H1 (cell line): ENCODE measurements around the gene RTN4. TPM values are rescaled to one million over a fixed set of nuclear protein-coding genes. Genes with fewer than 3 reads are reported as not detected.

Source experiments
- CTCF ChIA-PET: fragments of 300-600 bp; sonication (Branson Sonifier 250); formaldehyde crosslinking; loops from one replicate; lab custom pipeline; 2021; ENCODE audit not compliant: partially characterized antibody; lab: Charles Lee
- POLR2A ChIA-PET: fragments of 300-600 bp; sonication (Branson Sonifier 250); formaldehyde crosslinking; loops from one replicate; lab custom pipeline; 2021; ENCODE audit warnings: inconsistent platforms; ENCODE audit not compliant: partially characterized antibody; lab: Charles Lee
- DNase-seq, 2 experiments: peaks; one replicate each; pipeline versions ENCODE4 v3.0.0 to v3.0.0-alpha.2; 2010 to 2022; ENCODE audit warnings: low spot score in 2 of 2, low read depth in 1 of 2, mixed read lengths in 1 of 2
- FAIRE-seq: peaks from 2 replicates; lab custom pipeline; 2011; peaks lifted over from hg19 to GRCh38; lab: Jason Lieb, UNC
- H2AFZ ChIP-seq: 2 replicates; pipeline ENCODE4 v1.8.1; 2012; ENCODE audit warnings: low read length, inconsistent platforms
- H2AK5ac ChIP-seq: 2 replicates; pipeline ENCODE4 v1.6.1; 2013; ENCODE audit warnings: low read depth, low read length
- H2BK120ac ChIP-seq: replicated peaks from 2 replicates; pipeline ENCODE3; 2013; ENCODE audit warnings: low read depth, low read length, inconsistent platforms
- H2BK12ac ChIP-seq: 2 replicates; pipeline ENCODE4 v1.6.1; 2013; ENCODE audit warnings: low read depth, low read length
- H2BK15ac ChIP-seq: 2 replicates; pipeline ENCODE4 v1.6.1; 2013; ENCODE audit warnings: low read length
- H2BK20ac ChIP-seq: 2 replicates; pipeline ENCODE4 v1.6.1; 2013; ENCODE audit warnings: low read length
- H2BK5ac ChIP-seq: 2 replicates; pipeline ENCODE4 v1.6.1; 2013; ENCODE audit warnings: low read depth, low read length
- H3K14ac ChIP-seq: 2 replicates; pipeline ENCODE4 v1.6.1; 2013; ENCODE audit warnings: inconsistent platforms; ENCODE audit not compliant: insufficient read length
- H3K18ac ChIP-seq: 2 replicates; pipeline ENCODE4 v1.6.1; 2013; ENCODE audit warnings: low read length; ENCODE audit errors: extremely low read depth
- H3K23ac ChIP-seq: 2 replicates; pipeline ENCODE4 v1.6.1; 2013; ENCODE audit warnings: inconsistent platforms; ENCODE audit not compliant: insufficient read length
- H3K23me2 ChIP-seq: 2 replicates; pipeline ENCODE4 v1.6.1; 2013; ENCODE audit warnings: low read depth, low read length
- H3K27ac ChIP-seq: 2 replicates; pipeline ENCODE4 v1.6.1; 2011; ENCODE audit warnings: low read depth, low read length, inconsistent platforms
- H3K27me3 ChIP-seq, 4 experiments: replicated peaks in 1 of 4; 1 replicate in 1 of 4; 2 replicates in 3 of 4; pipeline versions ENCODE4 v1.6.1 to v1.8.1; 2011 to 2013; ENCODE audit warnings: low read length in 3 of 4, mild to moderate bottlenecking in 3 of 4, inconsistent platforms in 2 of 4, mixed read lengths in 2 of 4, moderate library complexity in 1 of 4; ENCODE audit not compliant: control insufficient read depth in 3 of 4, insufficient read depth in 3 of 4; ENCODE audit errors: extremely low read depth in 1 of 4
- H3K36me3 ChIP-seq, 4 experiments: 2 replicates each; pipeline versions ENCODE4 v1.6.1 to v1.8.1; 2011 to 2013; ENCODE audit warnings: mild to moderate bottlenecking in 4 of 4, low read length in 3 of 4, moderate library complexity in 2 of 4, control low read depth in 1 of 4, inconsistent platforms in 1 of 4; ENCODE audit not compliant: insufficient read depth in 4 of 4, control insufficient read depth in 2 of 4
- H3K4ac ChIP-seq: replicated peaks from 2 replicates; pipeline ENCODE3; 2013; ENCODE audit warnings: low read length, low read depth, mixed read lengths, inconsistent platforms; ENCODE audit not compliant: insufficient read length
- H3K4me1 ChIP-seq, 4 experiments: replicated peaks in 1 of 4; 1 replicate in 1 of 4; 2 replicates in 3 of 4; pipeline versions ENCODE4 v1.6.1 to v1.8.1; 2011 to 2013; ENCODE audit warnings: low read length in 3 of 4, inconsistent platforms in 2 of 4, mixed read lengths in 1 of 4; ENCODE audit not compliant: insufficient read depth in 4 of 4, control insufficient read depth in 3 of 4
- H3K4me2 ChIP-seq, 2 experiments: 2 replicates each; pipeline versions ENCODE4 v1.6.1 to v1.8.1; 2011 to 2013; ENCODE audit warnings: low read depth in 2 of 2, low read length in 2 of 2, control low read depth in 1 of 2, inconsistent platforms in 1 of 2, mild to moderate bottlenecking in 1 of 2; ENCODE audit not compliant: insufficient read depth in 1 of 2
- H3K4me3 ChIP-seq, 4 experiments: fragments of 200-600, 300-600 bp in 1 of 4; sonication (generic), shearing (Covaris generic), sonication (Bioruptor Twin) in 1 of 4; 2 replicates each; pipeline versions ENCODE4 v1.5.1 to v1.8.1; 2011 to 2016; ENCODE audit warnings: low read length in 4 of 4, low read depth in 3 of 4, control low read depth in 2 of 4, inconsistent platforms in 2 of 4, mild to moderate bottlenecking in 2 of 4, mixed read lengths in 1 of 4, moderate library complexity in 1 of 4; ENCODE audit not compliant: insufficient read depth in 2 of 4; ENCODE audit errors: extremely low read depth in 1 of 4
- H3K56ac ChIP-seq: replicated peaks from 2 replicates; pipeline ENCODE3; 2013; ENCODE audit warnings: low read depth, mild to moderate bottlenecking, mixed read lengths, low read length, inconsistent platforms; ENCODE audit not compliant: insufficient read length
- H3K79me1 ChIP-seq: 2 replicates; pipeline ENCODE4 v1.6.1; 2013; ENCODE audit warnings: low read depth, low read length, control low read depth
- H3K79me2 ChIP-seq, 2 experiments: 2 replicates each; pipeline versions ENCODE4 v1.6.1 to v1.8.1; 2012 to 2013; ENCODE audit warnings: low read length in 2 of 2, mild to moderate bottlenecking in 2 of 2, inconsistent platforms in 1 of 2; ENCODE audit not compliant: insufficient read depth in 2 of 2, control insufficient read depth in 1 of 2
- H3K9ac ChIP-seq, 4 experiments: replicated peaks in 1 of 4; 1 replicate in 1 of 4; 2 replicates in 3 of 4; pipeline versions ENCODE4 v1.6.1 to v1.8.1; 2011 to 2013; ENCODE audit warnings: low read depth in 3 of 4, low read length in 3 of 4, control low read depth in 2 of 4, mild to moderate bottlenecking in 2 of 4, moderate library complexity in 2 of 4, inconsistent platforms in 1 of 4; ENCODE audit errors: extremely low read depth in 1 of 4
- H3K9me3 ChIP-seq, 2 experiments: 2 replicates each; pipeline versions ENCODE4 v1.6.1 to v1.8.1; 2012 to 2013; ENCODE audit warnings: mild to moderate bottlenecking in 2 of 2, moderate library complexity in 2 of 2, control low read depth in 1 of 2, inconsistent platforms in 1 of 2, low read depth in 1 of 2, low read length in 1 of 2, mixed read lengths in 1 of 2; ENCODE audit not compliant: insufficient read depth in 2 of 2
- H4K20me1 ChIP-seq, 2 experiments: replicated peaks in 1 of 2; 2 replicates each; pipeline versions ENCODE3 to v1.8.1; 2011 to 2013; ENCODE audit warnings: inconsistent platforms in 2 of 2, low read length in 2 of 2, mild to moderate bottlenecking in 1 of 2; ENCODE audit not compliant: insufficient read depth in 2 of 2, control insufficient read depth in 1 of 2
- H4K5ac ChIP-seq: 2 replicates; pipeline ENCODE4 v1.6.1; 2013; ENCODE audit warnings: low read length, low read depth, mixed read lengths, inconsistent platforms; ENCODE audit not compliant: insufficient read length
- H4K8ac ChIP-seq: 2 replicates; pipeline ENCODE4 v1.8.0; 2013; ENCODE audit warnings: mild to moderate bottlenecking, moderate library complexity, low read length, inconsistent platforms; ENCODE audit not compliant: insufficient read depth; ENCODE audit errors: extremely low read depth
- H4K91ac ChIP-seq: replicated peaks from 2 replicates; pipeline ENCODE3; 2013; ENCODE audit warnings: low read length, mixed read lengths, inconsistent platforms; ENCODE audit not compliant: insufficient read length
- EP300 ChIP-seq, 2 experiments: IDR thresholded peaks; 1 replicate in 1 of 2; 2 replicates in 1 of 2; pipeline ENCODE4 v1.6.1; 2011 to 2012; ENCODE audit warnings: low read depth in 2 of 2, low read length in 2 of 2, mild to moderate bottlenecking in 2 of 2, borderline replicate concordance in 1 of 2, inconsistent platforms in 1 of 2, moderate library complexity in 1 of 2
- POLR2AphosphoS5 ChIP-seq: IDR thresholded peaks from 2 replicates; pipeline ENCODE4 v1.6.1; 2011; ENCODE audit warnings: low read depth, low read length
- WGBS, 2 experiments: shearing (Covaris generic) in 1 of 2; methylation state at CpG; one replicate each; pipeline versions ENCODE4 v1.1.6 to v1.1.7; 2013 to 2015; ENCODE audit warnings: low lambda C conversion rate in 2 of 2, mixed read lengths in 2 of 2, inconsistent platforms in 1 of 2, low coverage in 1 of 2, missing lambda C conversion rate in 1 of 2; ENCODE audit not compliant: insufficient replicate concordance in 2 of 2, insufficient coverage in 1 of 2, insufficient read length in 1 of 2; ENCODE audit errors: extremely low coverage in 1 of 2, missing lambda C conversion rate in 1 of 2; 5-methylcytosine and 5-hydroxymethylcytosine counted together
- polyA plus RNA-seq, 7 experiments: library from polyadenylated mRNA; depleted of rRNA in 3 of 7; stranded (reverse) in 5 of 7; unstranded in 2 of 7; fragments of >200 nt in 5 of 7; fragments of 200-250 nt in 2 of 7; gene quantifications; 1 replicate in 5 of 7; 2 replicates in 1 of 7; 4 replicates in 1 of 7; pipeline versions ENCODE4 v1.2.1 to v1.2.3, GENCODE V29; 2011 to 2013; ENCODE audit warnings: missing spikeins in 2 of 7, mixed read lengths in 2 of 7
- total RNA-seq: library from RNA; stranded (reverse); fragmentation: NEBNext Ultra II Directional; extraction: Animal tissue kit (Norgen Biotek cat#: 25700); gene quantifications from 2 replicates; pipeline ENCODE4 v1.2.1, GENCODE V29; 2021

Gene RTN4
- total and polyA plus RNA-seq, 2 of the 8 experiments (the other 6 are each of a cell fraction or from before 2014, with no cell fraction given) = 179 to 242 TPM

DNA sequence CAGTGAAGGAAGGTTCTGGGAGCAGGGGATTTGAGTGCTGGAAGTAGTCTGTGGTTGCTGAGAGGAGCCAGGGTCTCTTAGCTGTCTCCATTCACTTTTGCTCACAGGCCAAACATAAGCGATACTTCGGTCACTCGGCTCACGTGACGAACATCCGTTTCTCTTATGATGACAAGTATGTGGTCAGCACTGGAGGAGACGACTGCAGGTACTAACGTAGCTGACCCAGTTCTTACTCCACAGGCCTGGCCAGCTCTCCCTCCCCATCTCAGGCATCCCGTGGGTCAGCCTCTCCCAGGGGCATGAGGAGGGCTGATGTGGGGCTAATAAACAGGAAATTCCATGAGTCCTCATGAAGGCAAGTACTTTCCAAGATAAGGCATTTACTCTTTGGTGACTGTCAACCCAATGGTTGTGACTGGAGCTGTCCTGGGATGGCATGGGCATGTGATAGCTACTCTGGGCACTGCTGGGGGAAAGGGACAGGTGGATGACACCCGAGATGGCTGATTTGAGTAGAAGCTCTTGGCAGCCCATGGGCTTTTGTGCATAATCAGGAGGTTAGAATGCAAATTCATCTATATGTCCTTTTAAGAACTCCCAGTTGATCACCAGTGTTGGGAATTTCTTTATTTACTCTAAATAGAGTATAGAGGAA lies 81.6 kb downstream of the RTN4 start:
- POLR2A ChIA-PET = interaction anchor here (1.6 to 2.8 kb wide), 3 partner anchors 8 to 17 kb away, joined by 3 to 13 read pairs (median 4); no protein-coding TSS in a partner anchor
- H3K9ac ChIP-seq = no peak overlapping the region

More for the DNA sequence above, 81.6 kb downstream of the RTN4 start:
- Histone ChIP-seq H3K14ac (no peak overlapping the region), H3K4me1 (peaks cover 0 to 3% (median 1%) of the 10 kb centered on the region in 4 experiments; a peak in 2 of 7 replicates), H4K8ac (no peak overlapping the region), H3K4me3 (no peak overlapping the region), H2AFZ (no peak overlapping the region), H3K23ac (no peak overlapping the region), H3K36me3 (peaks cover 0 to 25% (median 7%) of the 10 kb centered on the region in 4 experiments; a peak in 3 of 8 replicates), H3K4ac (no peak overlapping the region), H3K9me3 (no peaks in the 10 kb centered on the region), H3K4me2 (no peak overlapping the region), H3K27me3 (no peaks in the 10 kb centered on the region), H3K79me2 (no peaks in the 10 kb centered on the region), H3K18ac (no peak overlapping the region), H3K56ac (no peak overlapping the region), H2BK20ac (no peak overlapping the region), H3K23me2 (no peaks in the 10 kb centered on the region), H2BK5ac (peak overlapping the region; percentile 35; the same call in 1 of the 2 replicates), H4K5ac (no peak overlapping the region), H3K27ac (no peak overlapping the region), H2BK120ac (no peak overlapping the region), H4K91ac (no peak overlapping the region), H2BK12ac (no peak overlapping the region), H2BK15ac (no peak overlapping the region), H2AK5ac (no peak overlapping the region), H4K20me1 (no peaks in the 10 kb centered on the region), H3K79me1 (no peaks in the 10 kb centered on the region; the same call in 1 of the 2 replicates)
- DNase-seq = no peak
- 92% methylated on average over 10 of the region's 10 CpGs; no CpG with 5 or more reads in 1 of the 2 experiments for WGBS, 2 experiments
- no peak for FAIRE-seq
- CTCF ChIA-PET = interaction anchor here (0.7 to 1.1 kb wide), 2 partner anchors 37 to 200 kb away, joined by 3 read pairs; no protein-coding TSS in a partner anchor
- TF ChIP-seq POLR2AphosphoS5 = 0 out of 2 replicates have a peak, but pooled peaks have one; percentile 45
- TF ChIP-seq EP300 (IDR thresholded peaks at IDR 0.05; ENCODE audit: borderline replicate concordance in 1 of 2, low read depth in 2 of 2, low read length in 2 of 2) = no peak
